Measurements from ENCODE around the gene NIN. TPM values are rescaled to one million over a fixed set of nuclear protein-coding genes. Genes with fewer than 3 reads are reported as not detected.
A peak's percentile ranks its signal among the peaks of the same experiment; 100 is the strongest.

The NIN gene
- total RNA-seq, 1 donor from 2014 or later, result 156 TPM

DNA sequence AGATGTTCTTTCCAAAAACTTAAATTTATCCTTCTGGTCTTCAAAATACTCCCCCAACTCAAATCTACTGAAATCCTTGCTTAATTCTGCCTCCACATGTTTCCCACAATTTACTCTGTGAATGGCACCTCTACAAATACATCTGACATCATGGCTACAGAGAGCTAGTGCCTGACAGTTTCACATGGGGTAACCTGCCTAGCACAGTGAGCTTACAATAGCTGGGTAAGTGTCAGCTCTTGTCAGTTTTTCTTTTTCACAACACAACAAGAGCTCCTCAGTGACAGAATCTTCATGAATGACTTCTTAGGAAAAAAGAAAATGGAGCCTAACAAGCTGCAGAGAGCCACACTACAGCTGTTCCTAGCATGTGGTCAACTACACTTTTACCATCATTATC is 54.4 kb downstream of the NIN start:
- intact Hi-C loops (cut with micrococcal nuclease), result loop anchor here (5.0 kb wide), 1 partner anchor 454 kb away; no protein-coding TSS in a partner anchor
- H3K4me3 Mint-ChIP-seq, result no peak overlapping the region
- peaks cover 27% of the 10 kb centered on the region for H3K4me1 Mint-ChIP-seq
- no peak for DNase-seq
- peaks cover 63% of the 10 kb centered on the region for H3K36me3 Mint-ChIP-seq (ENCODE audit: low read depth)
- TF ChIP-seq, protein P1, sequence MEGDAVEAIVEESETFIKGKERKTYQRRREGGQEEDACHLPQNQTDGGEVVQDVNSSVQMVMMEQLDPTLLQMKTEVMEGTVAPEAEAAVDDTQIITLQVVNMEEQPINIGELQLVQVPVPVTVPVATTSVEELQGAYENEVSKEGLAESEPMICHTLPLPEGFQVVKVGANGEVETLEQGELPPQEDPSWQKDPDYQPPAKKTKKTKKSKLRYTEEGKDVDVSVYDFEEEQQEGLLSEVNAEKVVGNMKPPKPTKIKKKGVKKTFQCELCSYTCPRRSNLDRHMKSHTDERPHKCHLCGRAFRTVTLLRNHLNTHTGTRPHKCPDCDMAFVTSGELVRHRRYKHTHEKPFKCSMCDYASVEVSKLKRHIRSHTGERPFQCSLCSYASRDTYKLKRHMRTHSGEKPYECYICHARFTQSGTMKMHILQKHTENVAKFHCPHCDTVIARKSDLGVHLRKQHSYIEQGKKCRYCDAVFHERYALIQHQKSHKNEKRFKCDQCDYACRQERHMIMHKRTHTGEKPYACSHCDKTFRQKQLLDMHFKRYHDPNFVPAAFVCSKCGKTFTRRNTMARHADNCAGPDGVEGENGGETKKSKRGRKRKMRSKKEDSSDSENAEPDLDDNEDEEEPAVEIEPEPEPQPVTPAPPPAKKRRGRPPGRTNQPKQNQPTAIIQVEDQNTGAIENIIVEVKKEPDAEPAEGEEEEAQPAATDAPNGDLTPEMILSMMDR (IDR thresholded peaks at IDR 0.05), result no peak
- ChIA-PET POLR2A (interaction anchor here (0.6 to 1.8 kb wide), 5 partner anchors 16 to 361 kb away, joined by 3 to 16 read pairs (median 4); no protein-coding TSS in a partner anchor), CTCF (interaction anchor here (0.9 to 9.6 kb wide), 20 partner anchors 10 to 456 kb away, joined by 3 to 216 read pairs (median 7); partner anchors contain the start of gene NIN)
- H3K9me3 Mint-ChIP-seq, result no peaks in the 10 kb centered on the region
- no peaks in the 10 kb centered on the region for H3K27me3 Mint-ChIP-seq
- ATAC-seq (ENCODE audit: low read depth), result no peak
- H3K27ac Mint-ChIP-seq, result no peak overlapping the region

DNA sequence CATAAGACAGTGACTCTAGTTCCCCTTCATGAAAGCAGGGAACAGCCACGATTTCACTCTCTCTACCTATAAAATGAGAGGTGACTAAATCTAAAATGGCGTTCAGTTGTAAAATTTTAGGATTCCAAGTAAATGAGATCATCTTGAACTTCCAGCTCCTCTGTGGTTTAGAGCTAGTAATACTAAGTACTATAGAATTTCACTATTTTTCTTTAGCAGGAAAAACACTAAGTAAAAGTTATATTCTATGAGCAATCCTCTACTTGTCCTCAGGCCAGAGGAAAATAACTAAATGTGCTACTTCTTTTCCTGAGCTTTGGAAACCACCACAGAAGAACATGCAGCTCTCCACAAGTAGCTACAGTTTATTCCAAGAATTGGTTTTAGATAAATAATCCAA is 55.6 kb downstream of the NIN start:
- no peak for DNase-seq
- no peak for ATAC-seq (ENCODE audit: low read depth)
- Mint-ChIP-seq H3K27me3 (no peaks in the 10 kb centered on the region), H3K36me3 (ENCODE audit: low read depth) (peaks cover 69% of the 10 kb centered on the region), H3K9me3 (no peaks in the 10 kb centered on the region), H3K27ac (no peak overlapping the region), H3K4me1 (peaks cover 27% of the 10 kb centered on the region), H3K4me3 (no peak overlapping the region)
- ChIA-PET POLR2A (interaction anchor here (1.0 to 1.6 kb wide), 2 partner anchors 54 to 85 kb away, joined by 3 to 10 read pairs; no protein-coding TSS in a partner anchor), CTCF (interaction anchor here (0.8 to 9.6 kb wide), 21 partner anchors 9 to 454 kb away, joined by 3 to 216 read pairs (median 5); partner anchors contain the start of gene NIN)
- intact Hi-C loops (cut with micrococcal nuclease), result loop anchor here (5.0 kb wide), 1 partner anchor 453 kb away; no protein-coding TSS in a partner anchor
- TF ChIP-seq, protein P1 (IDR thresholded peaks at IDR 0.05), result no peak

DNA sequence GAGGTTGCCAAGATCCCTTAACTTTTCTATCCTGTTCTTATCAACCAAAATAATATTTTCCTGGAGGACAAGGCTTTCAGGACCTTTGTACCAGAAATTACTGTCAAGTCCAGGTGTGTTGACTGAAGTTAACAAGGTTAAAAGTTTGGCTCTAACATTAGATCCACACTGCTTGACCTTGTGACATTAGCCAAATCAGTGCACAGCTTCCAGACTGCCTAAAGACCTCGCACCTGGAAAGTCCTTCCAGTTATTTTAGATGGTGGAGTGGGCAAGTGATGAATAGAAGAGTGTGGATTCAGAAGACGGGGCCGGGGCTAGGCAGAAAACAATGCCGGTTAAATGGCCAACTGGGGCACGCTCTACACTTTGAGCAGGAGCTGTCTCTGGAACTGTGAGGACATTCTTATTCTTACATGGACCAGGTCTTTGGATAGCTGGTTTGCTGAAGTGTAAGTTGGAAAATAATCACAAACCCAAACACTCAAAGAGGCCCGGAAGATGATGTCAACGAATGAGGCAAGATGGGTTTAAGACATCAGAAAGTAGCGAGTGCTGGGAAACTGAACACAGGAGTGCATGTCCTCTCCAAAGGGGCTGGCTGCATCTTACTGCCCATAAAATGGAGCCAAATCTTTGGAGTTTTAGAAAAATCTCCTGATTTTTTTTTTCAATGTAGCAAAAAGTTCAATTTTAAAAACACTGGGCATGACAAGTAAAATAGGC is 56.3 kb downstream of the NIN start:
- peaks cover 74% of the 10 kb centered on the region for H3K36me3 Mint-ChIP-seq (ENCODE audit: low read depth)
- CTCF ChIA-PET, result interaction anchor here (0.6 to 9.6 kb wide), 18 partner anchors 9 to 454 kb away, joined by 3 to 216 read pairs (median 4); no protein-coding TSS in a partner anchor
- POLR2A ChIA-PET, result no interaction called here

DNA sequence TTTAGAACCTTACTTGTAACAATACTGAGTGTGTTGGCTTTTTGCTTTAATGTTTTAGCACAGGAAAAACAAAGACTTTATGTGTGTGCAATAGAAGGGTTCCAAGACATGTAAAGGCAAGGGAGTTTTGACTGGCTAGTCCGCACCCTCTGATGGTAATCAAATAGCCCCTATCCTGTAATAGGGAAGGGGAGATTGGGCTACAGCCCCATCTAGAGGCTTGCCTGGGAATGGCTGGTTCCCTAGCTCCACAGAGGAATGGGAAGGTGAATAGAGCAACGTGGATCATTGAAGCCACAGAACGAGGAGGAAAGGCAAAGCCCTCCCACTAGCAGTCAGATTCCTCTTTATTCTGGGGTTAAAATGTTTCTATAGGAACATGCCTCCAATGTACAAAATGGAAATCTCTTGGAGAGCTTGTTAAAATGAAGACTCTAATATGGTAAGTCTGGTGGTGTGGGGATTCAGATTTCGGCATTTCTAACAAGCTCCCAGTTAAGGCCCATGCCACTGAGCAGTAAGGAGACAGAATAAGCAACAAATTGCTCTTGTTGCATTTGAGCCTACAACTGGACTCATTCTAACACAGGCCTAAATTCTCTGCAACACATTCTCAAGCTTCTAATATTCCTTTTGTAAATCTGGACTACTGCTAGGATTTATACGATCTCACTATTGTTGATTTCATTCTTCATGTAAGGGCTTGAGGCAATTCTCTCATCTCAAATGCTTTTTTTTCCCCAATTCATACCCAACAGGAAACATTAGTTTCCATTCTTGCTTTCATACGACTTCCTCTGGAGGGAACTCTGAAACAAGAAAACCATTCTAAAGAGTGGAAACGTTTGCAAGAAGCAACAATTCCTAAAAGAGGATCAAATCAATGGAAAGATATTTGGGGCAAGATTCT is 57.1 kb downstream of the NIN start:
- Mint-ChIP-seq H3K4me1 (peaks cover 17% of the 10 kb centered on the region), H3K27me3 (no peaks in the 10 kb centered on the region), H3K27ac (no peak overlapping the region), H3K36me3 (ENCODE audit: low read depth) (peaks cover 82% of the 10 kb centered on the region), H3K4me3 (no peak overlapping the region), H3K9me3 (no peaks in the 10 kb centered on the region)
- TF ChIP-seq, protein P1 (IDR thresholded peaks at IDR 0.05), result no peak
- intact Hi-C loops (cut with micrococcal nuclease), result loop anchor here (1.0 to 2.0 kb wide), 2 partner anchors 17 to 174 kb away; no protein-coding TSS in a partner anchor
- DNase-seq, result no peak
- ATAC-seq (ENCODE audit: low read depth), result peak; percentile 67
- POLR2A ChIA-PET, result interaction anchor here (1.0 kb wide), 2 partner anchors 18 to 86 kb away, joined by 3 to 4 read pairs; no protein-coding TSS in a partner anchor
- CTCF ChIA-PET, result interaction anchor here (0.7 to 9.6 kb wide), 15 partner anchors 9 to 453 kb away, joined by 3 to 216 read pairs (median 4); no protein-coding TSS in a partner anchor

More for the DNA sequence above, 56.3 kb downstream of the NIN start:
- Mint-ChIP-seq H3K4me1 (peaks cover 24% of the 10 kb centered on the region), H3K4me3 (no peak overlapping the region), H3K9me3 (no peaks in the 10 kb centered on the region), H3K27ac (no peak overlapping the region), H3K27me3 (no peaks in the 10 kb centered on the region)
- TF ChIP-seq, protein P1 (IDR thresholded peaks at IDR 0.05), result no peak
- ATAC-seq (ENCODE audit: low read depth), result no peak
- intact Hi-C loops (cut with micrococcal nuclease), result loop anchor here (5.0 kb wide), 1 partner anchor 452 kb away; no protein-coding TSS in a partner anchor
- no peak for DNase-seq

Data from activated B cell treated with CpG ODN at 0.5 μM for 24 hours (primary cell).